ENCODE measurements around the gene ANP32B.
"Not testable (repeated sequence)": the region's sequence is repeated elsewhere in the genome, so short reads cannot be mapped to it uniquely, and the experiment has no call there.

The ANP32B gene

GRCh38 chr9:97963232-97963631 is 19.9 kb upstream of the ANP32B start:
- no peak for DNase-seq (ENCODE audit: low read depth in 2 of 2)

DNA sequence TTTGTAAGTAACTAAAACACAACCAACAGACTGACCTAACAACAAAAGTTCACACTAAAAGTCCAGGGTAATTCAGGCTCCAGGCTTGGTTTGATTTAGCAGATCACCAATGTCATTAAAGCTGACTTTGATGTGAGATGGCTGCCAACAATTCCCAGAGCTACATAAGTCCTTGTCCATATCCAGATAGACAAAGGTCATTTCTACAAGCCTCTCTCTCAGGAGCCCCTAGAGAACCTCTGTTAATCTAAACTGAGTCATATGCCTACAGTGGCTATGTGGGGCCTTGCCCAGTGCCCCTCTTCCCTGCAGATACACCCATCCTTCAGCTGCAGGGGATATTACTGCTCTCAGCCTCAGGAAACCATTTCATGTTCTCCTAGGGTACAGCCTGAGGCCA is 18.2 kb upstream of the ANP32B start:
- DNase-seq (ENCODE audit: low read depth in 2 of 2), result no peak

GRCh38 chr9:97966493-97966892 is 16.6 kb upstream of the ANP32B start:
- no peak for DNase-seq (ENCODE audit: low read depth in 2 of 2)

DNA sequence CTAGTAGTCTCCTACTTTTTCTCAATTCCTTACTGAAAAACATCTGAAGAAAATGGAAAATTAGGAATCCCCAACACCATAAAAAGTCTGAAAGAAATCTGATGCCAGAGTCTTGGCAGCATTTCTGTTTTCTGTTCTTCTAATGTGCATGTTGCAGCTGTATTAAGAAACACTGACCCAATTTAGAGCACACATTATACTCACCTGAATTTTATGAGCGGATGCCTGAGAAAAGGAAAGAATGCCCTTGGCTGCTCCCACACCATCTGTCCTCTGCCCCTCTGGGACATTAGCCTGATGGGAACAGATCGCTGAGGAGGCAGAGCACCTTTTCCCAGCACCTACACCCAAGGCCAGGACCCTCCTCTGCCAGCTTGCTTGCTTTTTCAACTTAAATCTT is 14.1 kb upstream of the ANP32B start:
- no peak for DNase-seq (ENCODE audit: low read depth in 2 of 2)

DNA sequence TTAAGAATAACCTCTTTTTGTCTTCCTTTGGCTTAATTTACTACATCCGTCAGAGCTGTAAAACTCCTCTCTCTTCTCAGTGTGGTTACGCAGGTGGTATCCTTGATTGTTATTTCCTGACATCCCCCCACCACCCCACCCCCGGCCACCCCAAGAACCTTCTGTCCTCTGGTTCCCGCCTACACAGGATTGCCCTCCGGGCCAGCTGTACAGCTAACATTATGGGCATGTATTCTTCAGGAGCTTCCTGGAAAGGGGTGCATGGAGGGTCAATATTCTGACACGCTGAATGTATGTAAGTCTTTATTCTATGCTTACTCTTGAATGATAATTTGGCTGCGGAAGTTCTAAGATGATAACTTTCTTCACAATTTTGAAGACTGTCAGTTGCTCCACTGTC is 13.0 kb upstream of the ANP32B start:
- DNase-seq (ENCODE audit: low read depth in 2 of 2), result no peak

DNA sequence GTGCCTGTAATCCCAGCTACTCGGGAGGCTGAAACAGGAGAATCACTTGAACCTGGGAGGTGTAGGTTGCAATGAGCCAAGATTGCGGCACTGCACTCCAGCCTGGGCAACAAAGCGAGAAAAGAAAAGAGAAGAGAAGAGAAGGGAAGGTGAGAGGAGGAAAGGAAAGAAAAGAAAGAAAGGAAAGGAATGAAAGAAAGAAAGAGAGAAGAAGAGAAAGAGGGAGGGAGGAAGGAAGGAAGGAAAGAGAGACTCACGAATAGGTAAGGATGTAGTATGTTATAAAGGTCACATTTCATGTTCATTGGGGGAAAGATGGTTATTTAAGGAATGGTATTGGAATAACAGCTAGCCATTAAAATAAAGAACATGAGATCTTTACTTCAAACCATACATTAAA is 10.4 kb upstream of the ANP32B start:
- DNase-seq (ENCODE audit: low read depth in 2 of 2), result no peak

DNA sequence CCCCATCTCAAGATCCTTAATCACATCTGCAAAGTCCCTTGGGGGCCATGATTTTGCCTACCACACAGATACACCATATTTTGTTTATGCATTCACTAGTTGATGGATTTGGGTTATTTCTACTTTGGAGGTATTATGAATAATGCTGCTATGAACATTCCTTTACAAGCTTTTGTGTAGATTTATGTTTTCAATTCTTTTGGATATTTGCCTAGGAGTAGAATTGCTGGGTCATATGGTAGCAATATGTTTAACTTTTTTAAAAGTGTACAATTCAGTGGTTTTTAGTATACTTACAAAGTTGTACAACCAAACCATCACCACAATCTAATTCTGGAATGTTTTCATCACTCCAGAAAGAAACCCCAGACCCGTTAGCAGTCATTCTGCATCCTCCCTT is 7.8 kb upstream of the ANP32B start:
- DNase-seq (ENCODE audit: low read depth in 2 of 2), result no peak

DNA sequence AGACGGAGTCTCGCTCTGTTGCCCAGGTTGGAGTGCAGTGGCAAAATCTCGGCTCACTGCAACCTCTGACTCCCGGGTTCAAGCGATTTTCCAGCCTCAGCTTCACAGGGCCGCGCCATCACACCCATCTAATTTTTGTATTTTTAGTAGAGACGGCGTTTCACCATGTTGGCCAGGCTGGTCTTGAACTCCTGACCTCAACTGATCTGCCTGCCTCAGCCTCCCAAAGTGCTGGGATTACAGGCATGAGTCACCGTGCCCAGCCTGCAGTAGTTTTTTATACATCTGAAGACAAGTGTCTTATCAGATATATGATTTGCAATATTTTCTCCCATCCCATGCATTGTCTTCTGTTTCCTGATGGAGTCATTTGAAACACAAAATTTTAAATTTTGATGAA is 6.5 kb upstream of the ANP32B start:
- not testable (repeated sequence) for DNase-seq (ENCODE audit: low read depth in 2 of 2)

- no peak for DNase-seq (ENCODE audit: low read depth in 2 of 2)
Measured at GRCh38 chr9:97978371-97979130, 4.6 kb upstream of the ANP32B start.

DNA sequence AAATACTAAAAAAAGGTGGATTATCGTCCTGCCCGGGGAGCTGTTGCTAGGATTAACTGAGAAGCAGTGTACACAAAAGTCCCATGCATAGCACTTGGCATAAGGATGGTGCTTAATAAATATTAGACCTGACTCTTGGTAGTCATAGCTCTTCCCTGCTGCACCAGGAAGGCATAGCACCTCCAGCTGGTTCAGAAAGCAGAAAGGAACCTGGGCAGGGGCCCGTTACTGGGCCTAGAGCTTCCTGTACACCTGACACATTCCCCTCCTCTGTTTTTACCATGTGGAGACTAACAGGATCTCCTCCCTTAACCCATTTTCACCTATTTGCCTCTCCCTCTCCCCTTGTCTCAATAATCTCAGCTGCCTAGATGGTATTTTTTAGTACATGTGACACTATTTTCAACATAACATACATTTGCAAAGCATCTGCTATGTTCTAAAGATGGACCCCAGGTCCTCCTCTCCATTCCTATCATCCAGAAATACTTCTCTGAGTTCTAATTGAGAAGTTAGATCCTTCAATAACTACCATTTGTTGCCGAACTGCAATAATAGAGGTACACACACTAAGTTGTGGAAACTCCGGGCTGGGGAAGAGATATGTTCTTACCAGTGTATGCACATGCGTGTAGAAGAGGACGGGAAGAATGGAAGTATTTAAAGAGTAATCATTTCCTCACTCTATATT is 3.2 kb upstream of the ANP32B start:
- DNase-seq (ENCODE audit: low read depth in 2 of 2), result no peak

- no peak for DNase-seq (ENCODE audit: low read depth in 2 of 2)
Measured at GRCh38 chr9:97980479-97980803, 2.7 kb upstream of the ANP32B start.

DNA sequence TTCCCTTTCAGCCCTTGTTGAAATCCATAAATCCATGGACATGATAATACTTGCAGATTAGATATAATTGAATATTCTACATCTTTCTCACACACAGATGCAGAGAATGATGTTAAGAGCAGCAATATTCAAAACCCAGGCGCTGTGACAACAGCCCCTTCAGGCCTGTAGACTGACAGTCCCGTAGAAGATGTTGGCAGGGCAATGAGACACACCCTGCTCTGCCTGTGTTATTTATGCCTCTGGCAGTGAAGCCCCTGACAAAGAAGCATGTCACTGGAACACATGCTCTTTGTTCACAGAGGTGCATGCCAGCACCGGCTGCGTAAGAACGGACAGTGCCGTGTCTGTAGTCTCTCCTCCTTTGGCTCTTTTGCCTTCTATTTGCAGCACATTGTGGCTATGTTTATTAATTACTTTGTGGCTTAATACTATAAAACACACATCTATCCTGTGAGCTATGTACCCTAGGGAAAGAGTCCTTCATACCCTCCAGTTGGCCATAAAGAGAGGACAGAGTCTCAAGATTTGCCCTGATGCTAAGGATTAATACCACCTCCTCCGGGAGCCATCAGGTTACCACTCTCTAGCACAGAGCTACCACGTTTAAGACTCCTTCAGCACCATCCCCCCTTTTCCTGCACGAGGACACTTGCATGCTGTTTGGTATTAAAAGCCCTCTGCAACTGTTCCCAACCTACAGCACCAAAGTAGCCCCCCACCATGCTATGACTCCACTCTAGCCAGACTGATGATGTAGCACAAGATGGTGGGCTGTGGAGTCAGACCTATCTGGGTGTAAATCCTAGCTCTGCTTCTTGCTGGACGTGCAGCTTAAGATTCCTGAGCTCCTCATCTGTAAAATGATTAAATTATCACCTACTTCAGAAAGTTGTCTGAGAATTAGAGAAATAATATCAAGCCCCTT is 2.0 kb upstream of the ANP32B start:
- no peak for DNase-seq (ENCODE audit: low read depth in 2 of 2)

GRCh38 chr9:97981846-97982682 is 1.1 kb upstream of the ANP32B start:
- no peak for DNase-seq (ENCODE audit: low read depth in 2 of 2)

- DNase-seq (ENCODE audit: low read depth in 2 of 2), result peak; percentile 27
Measured at GRCh38 chr9:97983589-97984187, 547 bp downstream of the ANP32B start.

GRCh38 chr9:97984188-97985057 is 1.3 kb downstream of the ANP32B start:
- DNase-seq (ENCODE audit: low read depth in 2 of 2), result peak; percentile 46 to 53

DNA sequence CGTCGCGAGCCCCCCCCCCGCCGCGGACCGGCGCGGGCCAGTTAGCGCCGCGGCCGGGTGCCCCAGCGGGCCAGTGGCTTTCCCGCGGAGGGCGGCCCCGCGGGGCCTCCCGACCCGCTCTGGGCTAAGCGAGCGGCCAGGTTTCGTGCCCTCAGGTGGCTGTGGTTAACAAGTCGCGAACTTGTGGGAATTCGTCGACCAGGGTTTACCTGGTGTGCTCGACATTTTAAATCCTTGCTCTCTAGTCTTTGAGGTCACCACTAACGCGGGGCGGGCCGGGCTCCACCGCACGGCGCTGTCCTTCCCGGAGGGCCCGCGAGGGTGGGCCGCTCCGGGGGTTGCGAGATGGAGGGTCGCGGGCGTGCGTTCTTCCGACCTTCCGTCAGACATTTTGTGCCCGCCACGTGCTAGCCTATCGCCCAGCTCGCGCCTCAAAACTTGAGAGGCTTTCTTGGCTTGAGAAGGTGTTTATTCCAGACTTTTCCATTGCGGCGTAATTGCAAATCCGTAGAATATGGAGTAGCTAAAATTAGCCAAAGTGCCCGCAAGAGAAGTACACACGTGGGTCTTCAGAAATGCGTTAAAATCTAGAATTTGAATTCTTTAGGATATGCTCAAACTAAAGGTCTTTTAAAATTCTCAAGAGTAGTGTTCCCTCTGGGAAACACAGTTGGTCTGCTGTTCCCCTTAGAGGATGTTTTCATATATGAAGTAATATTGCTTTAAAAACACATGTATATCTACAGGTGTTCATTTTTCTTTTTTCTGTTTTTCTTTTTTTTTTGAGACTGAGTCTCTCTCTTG is 2.1 kb downstream of the ANP32B start:
- peak in 1 of 2 donors; percentile 13 for DNase-seq (ENCODE audit: low read depth in 2 of 2)

- DNase-seq (ENCODE audit: low read depth in 2 of 2), result no peak
Measured at GRCh38 chr9:97987487-97987886, 4.3 kb downstream of the ANP32B start.

GRCh38 chr9:97990259-97990658 is 7.1 kb downstream of the ANP32B start:
- DNase-seq (ENCODE audit: low read depth in 2 of 2), result no peak

- DNase-seq (ENCODE audit: low read depth in 2 of 2), result no peak
Measured at GRCh38 chr9:97991818-97992217, 8.7 kb downstream of the ANP32B start.
